OCI-M2 (cell line): ENCODE measurements around the gene PPM1H.

Source experiments
- DNase-seq: peaks from one replicate; lab custom pipeline; 2025; ENCODE audit not compliant: unreplicated experiment; lab: John Stamatoyannopoulos, UW

The PPM1H gene

GRCh38 chr12:62627181-62627580 is 307.8 kb downstream of the PPM1H start:
- no peak for DNase-seq

GRCh38 chr12:62625228-62625627 is 309.7 kb downstream of the PPM1H start:
- DNase-seq: no peak

GRCh38 chr12:62622177-62622576 is 312.8 kb downstream of the PPM1H start:
- no peak for DNase-seq

GRCh38 chr12:62621101-62621638 is 313.8 kb downstream of the PPM1H start:
- DNase-seq: no peak

- no peak for DNase-seq
Measured at GRCh38 chr12:62618930-62619329, 316.0 kb downstream of the PPM1H start.

GRCh38 chr12:62618319-62618718 is 316.6 kb downstream of the PPM1H start:
- no peak for DNase-seq

- DNase-seq: no peak
Measured at GRCh38 chr12:62613081-62613480, 321.9 kb downstream of the PPM1H start.

- DNase-seq: no peak
Measured at GRCh38 chr12:62606654-62607053, 328.3 kb downstream of the PPM1H start.

- DNase-seq: no peak
Measured at GRCh38 chr12:62605981-62606380, 329.0 kb downstream of the PPM1H start.

GRCh38 chr12:62604871-62605270 is 330.1 kb downstream of the PPM1H start:
- DNase-seq: no peak

- no peak for DNase-seq
Measured at GRCh38 chr12:62604373-62604772, 330.6 kb downstream of the PPM1H start.

GRCh38 chr12:62603811-62604098 is 331.2 kb downstream of the PPM1H start:
- no peak for DNase-seq

- DNase-seq: no peak
Measured at GRCh38 chr12:62603061-62603810, 331.7 kb downstream of the PPM1H start.

- peak; percentile 51 for DNase-seq
Measured at GRCh38 chr12:62602255-62603060, 332.5 kb downstream of the PPM1H start.

- DNase-seq: no peak
Measured at GRCh38 chr12:62601765-62602164, 333.2 kb downstream of the PPM1H start.

- DNase-seq: no peak
Measured at GRCh38 chr12:62599854-62600437, 335.0 kb downstream of the PPM1H start.

GRCh38 chr12:62598846-62599245 is 336.1 kb downstream of the PPM1H start:
- no peak for DNase-seq

GRCh38 chr12:62597253-62597652 is 337.7 kb downstream of the PPM1H start:
- no peak for DNase-seq
